HepG2 (cell line): ENCODE measurements around the gene KRT36. TPM values are rescaled to one million over a fixed set of nuclear protein-coding genes. Genes with fewer than 3 reads are reported as not detected.

ENCODE experiments used
- CSRNP1 ChIP-seq: sonication (generic); formaldehyde crosslinking; IDR thresholded peaks from 2 replicates; pipeline ENCODE4 v1.8.1; 2023; ENCODE audit warnings: mild to moderate bottlenecking, missing genetic modification reagents
- HNRNPUL1 ChIP-seq: fragments of 200-400 bp; formaldehyde crosslinking; IDR thresholded peaks from 2 replicates; pipeline ENCODE4 v1.6.1; 2017; ENCODE audit warnings: low read depth, mild to moderate bottlenecking, low read length, moderate library complexity
- MXD3 ChIP-seq: IDR thresholded peaks from 2 replicates; pipeline ENCODE4 v1.6.1; 2016; ENCODE audit warnings: mild to moderate bottlenecking, missing biosample characterization, missing genetic modification reagents
- NCOA1 ChIP-seq: sonication (generic); formaldehyde crosslinking; IDR thresholded peaks from 2 replicates; pipeline ENCODE4 v1.9.0; 2021; ENCODE audit warnings: missing genetic modification reagents
- POGK ChIP-seq: sonication (generic); formaldehyde crosslinking; conservative IDR thresholded peaks from 2 replicates; pipeline ENCODE4 v1.8.0; 2022; ENCODE audit warnings: mild to moderate bottlenecking, moderate library complexity, missing genetic modification reagents
- RARA ChIP-seq: IDR thresholded peaks from 2 replicates; pipeline ENCODE4 v1.6.1; 2016; ENCODE audit warnings: missing genetic modification reagents, missing compliant biosample characterization
- ZNF333 ChIP-seq: sonication (generic); formaldehyde crosslinking; IDR thresholded peaks from 2 replicates; pipeline ENCODE4 v1.4.0; 2020; ENCODE audit warnings: mild to moderate bottlenecking, missing genetic modification reagents, borderline replicate concordance
- ZNF530 ChIP-seq: sonication (generic); formaldehyde crosslinking; IDR thresholded peaks from 2 replicates; pipeline ENCODE4 v1.5.0; 2020; ENCODE audit warnings: low read depth, mild to moderate bottlenecking, missing genetic modification reagents
- ZNF562 ChIP-seq: sonication (generic); formaldehyde crosslinking; IDR thresholded peaks from 2 replicates; pipeline ENCODE4 v1.8.0; 2022; ENCODE audit warnings: missing genetic modification reagents, borderline replicate concordance
- ZNF7 ChIP-seq: IDR thresholded peaks from 2 replicates; pipeline ENCODE4 v1.6.1; 2016; ENCODE audit warnings: missing biosample characterization, missing genetic modification reagents
- ZNF710 ChIP-seq: sonication (generic); formaldehyde crosslinking; IDR thresholded peaks from 2 replicates; pipeline ENCODE4 v1.5.0; 2020; ENCODE audit warnings: mild to moderate bottlenecking, missing genetic modification reagents, borderline replicate concordance
- ZNF724P ChIP-seq: sonication (generic); formaldehyde crosslinking; IDR thresholded peaks from 2 replicates; pipeline ENCODE4 v1.8.0; 2022; ENCODE audit warnings: missing genetic modification reagents, borderline replicate concordance
- ZZZ3 ChIP-seq: sonication (generic); formaldehyde crosslinking; IDR thresholded peaks from 2 replicates; pipeline ENCODE4 v1.4.0; 2020; ENCODE audit warnings: missing genetic modification reagents, mild to moderate bottlenecking, borderline replicate concordance
- polyA plus RNA-seq, 8 experiments: library from polyadenylated mRNA; depleted of rRNA in 3 of 8; stranded (reverse) in 7 of 8; unstranded in 1 of 8; fragments of >200 nt; fragmentation: Illumina TruSeq in 4 of 8; extraction: Trizol in 4 of 8; gene quantifications; 2 replicates each; pipeline versions ENCODE4 v1.2.1 to v1.2.3, GENCODE V29; 2011 to 2016; ENCODE audit warnings: low read depth in 4 of 8, missing spikeins in 1 of 8, mixed read lengths in 1 of 8; ENCODE audit not compliant: insufficient read depth in 1 of 8
- total RNA-seq, 5 experiments: library from RNA; depleted of rRNA; stranded (reverse); fragments of >200 nt; fragmentation: Illumina TruSeq; extraction: Trizol; gene quantifications; 2 replicates each; pipeline ENCODE4 v1.2.3, GENCODE V29; 2016; ENCODE audit warnings: low read depth in 1 of 5

The KRT36 gene
- total and polyA plus RNA-seq, 2 of the 13 experiments (the other 11 are each of a cell fraction or from before 2014, with no cell fraction given), result not detected

- no peak for TF ChIP-seq RARA
- TF ChIP-seq ZNF530 (CRISPR knock-in tag), result no peak
- no peak for TF ChIP-seq HNRNPUL1
- TF ChIP-seq CSRNP1 (CRISPR knock-in tag), result no peak
- TF ChIP-seq ZZZ3 (CRISPR knock-in tag), result no peak
- TF ChIP-seq ZNF710 (CRISPR knock-in tag), result peak; percentile 12; the same call in 1 of the 2 replicates
- TF ChIP-seq NCOA1, result 0 out of 2 replicates have a peak, but pooled peaks have one; percentile 40
- TF ChIP-seq POGK, result peak; percentile 67
- no peak for TF ChIP-seq MXD3 (CRISPR knock-in tag)
- no peak for TF ChIP-seq ZNF562 (CRISPR knock-in tag)
- peak; percentile 76 for TF ChIP-seq ZNF333 (CRISPR knock-in tag)
- no peak for TF ChIP-seq ZNF7 (CRISPR knock-in tag)
- 0 out of 2 replicates have a peak, but pooled peaks have one; percentile 33 for TF ChIP-seq ZNF724P (CRISPR knock-in tag)
These were observed 37.6 kb upstream of the KRT36 start (continued) for GRCh38 chr17:41527063-41528023.
